A549 (cell line): ENCODE results near the gene PLEKHA1. TPM values are rescaled to one million over a fixed set of nuclear protein-coding genes. Genes with fewer than 3 reads are reported as not detected.

Experiments
- ATAC-seq, 2 experiments: fragments of 200-7000 bp in 1 of 2; fragments of >200 bp in 1 of 2; cut with Nextera tagmentation in 1 of 2; cut with Tn5 transposase in 1 of 2; 3 replicates each; pipeline versions ENCODE4 v1.8.0 to v1.9.1; 2018 to 2020; ENCODE audit warnings: mild to moderate bottlenecking in 1 of 2, moderate library complexity in 1 of 2
- CTCF ChIA-PET: fragments of 300-600 bp; sonication (Branson Sonifier 250); formaldehyde crosslinking; extraction: SDS; loops from one replicate; lab custom pipeline; 2021; ENCODE audit warnings: antibody characterized with exemption, inconsistent platforms; lab: Yijun Ruan, JAX
- POLR2A ChIA-PET: fragments of 350-600 bp; formaldehyde crosslinking; extraction: SDS; loops from one replicate; lab custom pipeline; 2021; ENCODE audit warnings: antibody characterized with exemption, inconsistent platforms; lab: Yijun Ruan, JAX
- DNase-seq, 2 experiments: peaks; one replicate each; pipeline versions ENCODE4 v3.0.0 to v3.0.0-alpha.2; 2011 to 2016; ENCODE audit warnings: low read depth in 1 of 2, low spot score in 1 of 2
- FAIRE-seq: peaks from 2 replicates; lab custom pipeline; 2011; peaks lifted over from hg19 to GRCh38; lab: Jason Lieb, UNC
- H3K27ac ChIP-seq, 2 experiments: fragments of >200 bp; sonication (Bioruptor Twin); formaldehyde crosslinking; 3 replicates each; pipeline ENCODE4 v1.5.1; 2016 to 2017
- H3K4me1 ChIP-seq: fragments of >200 bp; sonication (Bioruptor Twin); formaldehyde crosslinking; 3 replicates; pipeline ENCODE4 v1.6.1; 2016
- H3K4me2 ChIP-seq: fragments of >200 bp; sonication (Bioruptor Twin); formaldehyde crosslinking; 3 replicates; pipeline ENCODE4 v1.6.1; 2016
- H3K4me3 ChIP-seq: fragments of >200 bp; sonication (Bioruptor Twin); formaldehyde crosslinking; 3 replicates; pipeline ENCODE4 v1.5.1; 2016
- H3K9me3 ChIP-seq: fragments of >200 bp; sonication (Bioruptor Twin); formaldehyde crosslinking; 3 replicates; pipeline ENCODE4 v1.6.1; 2016
- BHLHE40 ChIP-seq: IDR thresholded peaks from 2 replicates; pipeline ENCODE4 v1.6.1; 2012; ENCODE audit warnings: low read depth, low read length, inconsistent platforms
- CHD2 ChIP-seq: fragments of 150-350 bp; IDR thresholded peaks from 2 replicates; pipeline ENCODE4 v1.6.1; 2014; ENCODE audit warnings: low read length; ENCODE audit not compliant: partially characterized antibody
- E2F6 ChIP-seq: IDR thresholded peaks from 2 replicates; pipeline ENCODE4 v1.6.1; 2012; ENCODE audit warnings: low read depth, borderline replicate concordance
- EHMT2 ChIP-seq: fragments of 200-600 bp; sonication (generic); IDR thresholded peaks from 2 replicates; pipeline ENCODE4 v1.6.1; 2016; ENCODE audit warnings: antibody characterized with exemption, low read depth, mild to moderate bottlenecking, moderate library complexity
- FOXS1 ChIP-seq: fragments of 250-450 bp; sonication (Bioruptor Pico); IDR thresholded peaks from 2 replicates; pipeline ENCODE4 v1.5.0; 2020; ENCODE audit warnings: mild to moderate bottlenecking, moderate library complexity
- KDM5A ChIP-seq: fragments of 200-600 bp; sonication (generic); IDR thresholded peaks from 2 replicates; pipeline ENCODE4 v1.6.1; 2016; ENCODE audit warnings: antibody characterized with exemption, mild to moderate bottlenecking
- MAFK ChIP-seq: fragments of 450-650 bp; IDR thresholded peaks from 2 replicates; pipeline ENCODE4 v1.6.1; 2014; ENCODE audit not compliant: partially characterized antibody
- MAX ChIP-seq: IDR thresholded peaks from 2 replicates; pipeline ENCODE4 v1.6.1; 2012
- MAZ ChIP-seq: fragments of 150-350 bp; IDR thresholded peaks from 2 replicates; pipeline ENCODE4 v1.6.1; 2014; ENCODE audit warnings: antibody characterized with exemption, low read depth, low read length, borderline replicate concordance
- MYC ChIP-seq: IDR thresholded peaks from 2 replicates; pipeline ENCODE4 v1.6.1; 2012; ENCODE audit warnings: mild to moderate bottlenecking, inconsistent platforms, low read length, improper control_type of control experiment, borderline replicate concordance
- NPAS2 ChIP-seq: fragments of 250-450 bp; sonication (Bioruptor Pico); IDR thresholded peaks from 2 replicates; pipeline ENCODE4 v1.8.0; 2022; ENCODE audit warnings: mild to moderate bottlenecking, moderate library complexity, borderline replicate concordance
- POLR2AphosphoS2 ChIP-seq: conservative IDR thresholded peaks from 2 replicates; pipeline ENCODE4 v1.6.1; 2012; ENCODE audit warnings: low read length, improper control_type of control experiment, inconsistent platforms
- RAD21 ChIP-seq, 2 experiments: fragments of >200 bp in 1 of 2; sonication (Bioruptor Twin) in 1 of 2; formaldehyde crosslinking in 1 of 2; IDR thresholded peaks in 1 of 2; conservative IDR thresholded peaks in 1 of 2; 2 replicates in 1 of 2; 3 replicates in 1 of 2; pipeline ENCODE4 v1.6.1; 2012 to 2018; ENCODE audit warnings: inconsistent platforms in 1 of 2
- RARB ChIP-seq: fragments of 250-450 bp; sonication (Bioruptor Pico); IDR thresholded peaks from 2 replicates; pipeline ENCODE4 v1.8.0; 2021; ENCODE audit warnings: mild to moderate bottlenecking, moderate library complexity
- USF2 ChIP-seq: fragments of 450-650 bp; IDR thresholded peaks from 2 replicates; pipeline ENCODE4 v1.6.1; 2014; ENCODE audit warnings: antibody characterized with exemption
- ZFP36 ChIP-seq: fragments of 450-650 bp; IDR thresholded peaks from 2 replicates; pipeline ENCODE4 v1.6.1; 2014; ENCODE audit warnings: borderline replicate concordance; ENCODE audit not compliant: partially characterized antibody
- WGBS: methylation state at CpG from one replicate; pipeline ENCODE4 v1.1.6; 2017; ENCODE audit errors: missing lambda C conversion rate; 5-methylcytosine and 5-hydroxymethylcytosine counted together
- polyA plus RNA-seq, 4 experiments: library from polyadenylated mRNA; depleted of rRNA in 3 of 4; stranded (reverse); fragments of >200 nt; fragmentation: RNase III in 1 of 4; extraction: RNeasy Plus Mini Kit Qiagen cat#74134 plus additional on column Dnase treatment in 1 of 4; gene quantifications; 2 replicates in 3 of 4; 3 replicates in 1 of 4; pipeline ENCODE4 v1.2.3, GENCODE V29; 2011 to 2017
- TF ChIP-seq, protein P1 (sequence below): fragments of 200-600 bp; sonication (generic); IDR thresholded peaks from 2 replicates; pipeline ENCODE4 v1.6.1; 2016; ENCODE audit warnings: antibody characterized with exemption, mild to moderate bottlenecking, moderate library complexity

Gene PLEKHA1
- polyA plus RNA-seq, 2 of the 4 experiments (the other 2 are of a cell fraction) = 26.7 to 62.4 TPM

- ATAC-seq = peak in 1 of 2 experiments; percentile 43; a peak in 3 of 6 replicates
- ChIA-PET CTCF (interaction anchor here (0.7 to 1.6 kb wide), 4 partner anchors 8 to 98 kb away, joined by 3 to 7 read pairs (median 4); no protein-coding TSS in a partner anchor), POLR2A (no interaction called here)
- no peak for FAIRE-seq
- no peak overlapping the region for H3K4me2 ChIP-seq
- no peak overlapping the region for H3K4me3 ChIP-seq
- DNase-seq = peak in 1 of 2 experiments; percentile 34
- TF ChIP-seq EHMT2 (no peak), POLR2AphosphoS2 (no peak), MAFK (no peak), KDM5A (no peak), MYC (no peak), RAD21 (conservative IDR thresholded peaks at IDR 0.05 in 1 of 2, IDR thresholded peaks at IDR 0.05 in 1 of 2) (no peak), USF2 (no peak), MAX (no peak)
- H3K9me3 ChIP-seq = no peaks in the 10 kb centered on the region
- 77% methylated on average over 10 of the region's 10 CpGs for WGBS
- H3K27ac ChIP-seq = no peak overlapping the region
- peaks cover 23% of the 10 kb centered on the region for H3K4me1 ChIP-seq
These were observed 38.2 kb upstream of the PLEKHA1 start for GRCh38 chr10:122336332-122336731.

- CTCF ChIA-PET = interaction anchor here (0.7 to 1.9 kb wide), 2 partner anchors 38 to 58 kb away, joined by 3 to 11 read pairs; no protein-coding TSS in a partner anchor
- no peak for ATAC-seq
- WGBS = 79% methylated on average over 3 of the region's 3 CpGs
- no peaks in the 10 kb centered on the region for H3K9me3 ChIP-seq
- peak overlapping the region in 1 of 2 experiments; percentile 7; a peak in 1 of 6 replicates for H3K27ac ChIP-seq
- H3K4me3 ChIP-seq = no peak overlapping the region
- TF ChIP-seq NPAS2 (CRISPR knock-in tag) (no peak), ZFP36 (no peak)
- POLR2A ChIA-PET = no interaction called here
- no peak for FAIRE-seq
- no peak for DNase-seq
- no peak overlapping the region for H3K4me2 ChIP-seq
- peaks cover 18% of the 10 kb centered on the region for H3K4me1 ChIP-seq
These were observed 37.5 kb upstream of the PLEKHA1 start for GRCh38 chr10:122336961-122337360.

DNA sequence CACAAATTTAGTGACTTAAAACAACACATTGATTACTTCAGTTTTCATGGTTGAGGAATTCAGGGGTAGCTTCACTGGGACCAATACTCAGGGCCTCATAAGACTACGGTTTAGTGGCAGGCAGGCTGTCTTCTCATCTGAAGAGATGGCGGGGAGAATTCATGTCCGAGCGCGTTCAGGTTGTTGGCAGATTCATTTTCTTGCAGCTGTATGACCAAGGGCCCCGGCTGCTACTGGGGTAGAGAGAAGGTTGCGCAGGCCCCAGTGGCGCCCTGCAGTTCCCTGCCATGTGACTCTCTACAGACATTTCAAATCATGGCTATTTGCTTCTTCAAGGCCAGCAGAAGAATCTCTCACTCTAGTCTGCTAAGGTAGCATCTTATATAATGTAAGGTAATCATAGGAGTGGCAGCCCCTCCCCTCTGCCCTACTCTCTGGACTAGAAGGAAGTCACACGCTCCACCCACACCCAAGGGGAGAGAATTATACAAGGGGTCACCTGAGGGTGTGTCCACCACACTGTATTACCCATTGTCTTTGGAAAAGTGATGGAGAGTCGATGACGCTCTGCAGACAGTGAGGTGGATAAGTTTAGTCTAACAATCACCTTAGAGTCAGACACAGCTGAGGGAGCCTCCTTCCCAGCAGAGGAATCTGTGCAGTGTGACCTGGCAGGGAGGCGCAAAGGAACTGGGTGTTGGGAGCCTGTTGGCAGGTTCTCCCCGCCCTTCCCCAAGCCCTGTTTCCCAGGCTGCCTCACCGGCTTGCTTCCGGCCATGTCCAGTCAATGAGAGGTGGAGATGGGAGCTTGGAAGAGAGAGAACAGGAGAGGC lies 35.7 kb upstream of the PLEKHA1 start:
- CTCF ChIA-PET = interaction anchor here (0.6 to 2.3 kb wide), 8 partner anchors 11 to 587 kb away, joined by 3 to 11 read pairs (median 4); partner anchors contain the start of gene PLEKHA1
- no peak for ATAC-seq
- Histone ChIP-seq H3K9me3 (no peaks in the 10 kb centered on the region), H3K4me2 (no peak overlapping the region), H3K4me3 (no peak overlapping the region), H3K4me1 (peaks cover 11% of the 10 kb centered on the region; the same call in 2 of the 3 replicates), H3K27ac (peak overlapping the region; percentile 13 to 37; a peak in 3 of 6 replicates)
- TF ChIP-seq MAZ = no peak
- TF ChIP-seq FOXS1 = no peak
- no peak for TF ChIP-seq CHD2
- no peak for TF ChIP-seq BHLHE40
- no peak for TF ChIP-seq RARB (CRISPR knock-in tag)
- TF ChIP-seq E2F6 = no peak
- TF ChIP-seq, protein P1, sequence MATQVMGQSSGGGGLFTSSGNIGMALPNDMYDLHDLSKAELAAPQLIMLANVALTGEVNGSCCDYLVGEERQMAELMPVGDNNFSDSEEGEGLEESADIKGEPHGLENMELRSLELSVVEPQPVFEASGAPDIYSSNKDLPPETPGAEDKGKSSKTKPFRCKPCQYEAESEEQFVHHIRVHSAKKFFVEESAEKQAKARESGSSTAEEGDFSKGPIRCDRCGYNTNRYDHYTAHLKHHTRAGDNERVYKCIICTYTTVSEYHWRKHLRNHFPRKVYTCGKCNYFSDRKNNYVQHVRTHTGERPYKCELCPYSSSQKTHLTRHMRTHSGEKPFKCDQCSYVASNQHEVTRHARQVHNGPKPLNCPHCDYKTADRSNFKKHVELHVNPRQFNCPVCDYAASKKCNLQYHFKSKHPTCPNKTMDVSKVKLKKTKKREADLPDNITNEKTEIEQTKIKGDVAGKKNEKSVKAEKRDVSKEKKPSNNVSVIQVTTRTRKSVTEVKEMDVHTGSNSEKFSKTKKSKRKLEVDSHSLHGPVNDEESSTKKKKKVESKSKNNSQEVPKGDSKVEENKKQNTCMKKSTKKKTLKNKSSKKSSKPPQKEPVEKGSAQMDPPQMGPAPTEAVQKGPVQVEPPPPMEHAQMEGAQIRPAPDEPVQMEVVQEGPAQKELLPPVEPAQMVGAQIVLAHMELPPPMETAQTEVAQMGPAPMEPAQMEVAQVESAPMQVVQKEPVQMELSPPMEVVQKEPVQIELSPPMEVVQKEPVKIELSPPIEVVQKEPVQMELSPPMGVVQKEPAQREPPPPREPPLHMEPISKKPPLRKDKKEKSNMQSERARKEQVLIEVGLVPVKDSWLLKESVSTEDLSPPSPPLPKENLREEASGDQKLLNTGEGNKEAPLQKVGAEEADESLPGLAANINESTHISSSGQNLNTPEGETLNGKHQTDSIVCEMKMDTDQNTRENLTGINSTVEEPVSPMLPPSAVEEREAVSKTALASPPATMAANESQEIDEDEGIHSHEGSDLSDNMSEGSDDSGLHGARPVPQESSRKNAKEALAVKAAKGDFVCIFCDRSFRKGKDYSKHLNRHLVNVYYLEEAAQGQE = no peak
- no peak for TF ChIP-seq NPAS2 (CRISPR knock-in tag)
- no peak for TF ChIP-seq ZFP36
- no peak for TF ChIP-seq MYC
- WGBS = 90% methylated on average over 15 of the region's 15 CpGs
- FAIRE-seq = no peak
- POLR2A ChIA-PET = no interaction called here
- DNase-seq = no peak
